OCI-LY3 (cell line): Measurements from ENCODE around the gene GPR37.

ENCODE experiments used
- H2AFZ ChIP-seq: fragments of 200-600, 300-600 bp; shearing (Covaris generic); 2 replicates; pipeline ENCODE4 v1.6.0; 2014; ENCODE audit warnings: antibody characterized with exemption, low read depth, low read length
- H3K27ac ChIP-seq: fragments of 200-600, 300-600 bp; sonication (generic); 2 replicates; pipeline ENCODE4 v1.5.1; 2014; ENCODE audit warnings: mild to moderate bottlenecking, low read length, moderate library complexity, mixed read lengths
- H3K27me3 ChIP-seq: fragments of 200-600, 300-600 bp; sonication (generic); 2 replicates; pipeline ENCODE4 v1.6.1; 2014; ENCODE audit warnings: low read depth, low read length, mixed read lengths
- H3K36me3 ChIP-seq: fragments of 200-600, 300-600 bp; sonication (generic); replicated peaks from 2 replicates; pipeline ENCODE3; 2014; ENCODE audit warnings: low read depth, low read length, mixed read lengths
- H3K4me1 ChIP-seq: fragments of 300-600, 200-600 bp; sonication (generic); 2 replicates; pipeline ENCODE4 v1.6.1; 2014; ENCODE audit warnings: low read length, mixed read lengths
- H3K4me2 ChIP-seq: fragments of 200-600, 300-600 bp; sonication (generic); 2 replicates; pipeline ENCODE4 v1.6.1; 2014; ENCODE audit warnings: low read length, mixed read lengths
- H3K4me3 ChIP-seq: fragments of 300-600, 200-600 bp; sonication (generic); 2 replicates; pipeline ENCODE4 v1.5.1; 2014; ENCODE audit warnings: antibody characterized with exemption, mild to moderate bottlenecking, low read length, moderate library complexity
- H3K79me2 ChIP-seq: fragments of 300-600, 200-600 bp; shearing (Covaris generic); 2 replicates; pipeline ENCODE4 v1.6.1; 2014; ENCODE audit warnings: mild to moderate bottlenecking, low read length, mixed read lengths
- H3K9ac ChIP-seq: fragments of 300-600, 200-600 bp; shearing (Covaris generic); 2 replicates; pipeline ENCODE4 v1.6.0; 2014; ENCODE audit warnings: mild to moderate bottlenecking, low read length, moderate library complexity
- H3K9me3 ChIP-seq: fragments of 200-600, 300-600 bp; shearing (Covaris generic); 2 replicates; pipeline ENCODE4 v1.6.1; 2014; ENCODE audit warnings: low read length, mixed read lengths; ENCODE audit not compliant: insufficient read depth
- H4K20me1 ChIP-seq: fragments of 200-600, 300-600 bp; sonication (generic); 2 replicates; pipeline ENCODE4 v1.6.1; 2016; ENCODE audit warnings: low read length, mixed read lengths; ENCODE audit not compliant: insufficient read depth
- CTCF ChIP-seq: fragments of 200-600, 300-600 bp; sonication (generic); IDR thresholded peaks from 2 replicates; pipeline ENCODE4 v1.5.1; 2014; ENCODE audit warnings: antibody characterized with exemption, low read length, low read depth
- EZH2phosphoT487 ChIP-seq: fragments of 200-600 bp; shearing (Covaris generic); IDR thresholded peaks from 2 replicates; pipeline ENCODE4 v1.6.1; 2018; ENCODE audit warnings: antibody characterized with exemption, mixed run types, low read depth

The GPR37 gene

GRCh38 chr7:124769136-124769535 lies 3.5 kb upstream of the GPR37 start:
- no peaks in the 10 kb centered on the region for H3K27me3 ChIP-seq
- no peaks in the 10 kb centered on the region for H3K36me3 ChIP-seq
- TF ChIP-seq EZH2phosphoT487: no peak
- TF ChIP-seq CTCF: no peak
- H3K9me3 ChIP-seq: no peaks in the 10 kb centered on the region
- no peak overlapping the region for H3K27ac ChIP-seq
- H2AFZ ChIP-seq: no peak overlapping the region
- H3K4me3 ChIP-seq: no peak overlapping the region
- no peaks in the 10 kb centered on the region for H4K20me1 ChIP-seq
- H3K79me2 ChIP-seq: no peaks in the 10 kb centered on the region
- no peak overlapping the region for H3K9ac ChIP-seq
- peaks cover 12% of the 10 kb centered on the region; the same call in 1 of the 2 replicates for H3K4me1 ChIP-seq
- H3K4me2 ChIP-seq: no peak overlapping the region

DNA sequence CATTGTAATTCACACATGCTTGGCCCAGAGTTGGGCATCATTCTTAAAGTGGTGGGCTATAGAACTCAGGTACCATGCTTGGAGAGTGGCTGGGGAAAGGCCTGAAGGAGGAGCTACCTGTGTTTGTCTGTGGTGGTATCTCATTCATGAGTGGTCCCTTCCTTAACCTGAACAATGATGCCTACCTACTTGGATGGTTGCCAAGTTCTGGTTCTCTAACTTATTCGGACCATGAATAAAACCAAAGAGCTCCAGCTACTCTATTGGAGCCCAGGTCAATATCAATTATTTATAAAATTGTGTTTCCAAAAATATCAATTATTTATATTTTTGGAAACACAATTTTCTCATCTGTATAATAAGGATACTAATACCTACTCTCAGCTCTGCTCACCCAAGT lies 2.9 kb upstream of the GPR37 start:
- H3K36me3 ChIP-seq: no peaks in the 10 kb centered on the region
- TF ChIP-seq EZH2phosphoT487 (no peak), CTCF (no peak)
- H3K79me2 ChIP-seq: no peaks in the 10 kb centered on the region
- no peaks in the 10 kb centered on the region for H3K27me3 ChIP-seq
- no peak overlapping the region for H3K4me2 ChIP-seq
- peaks cover 8% of the 10 kb centered on the region; the same call in 1 of the 2 replicates for H3K4me1 ChIP-seq
- H4K20me1 ChIP-seq: no peaks in the 10 kb centered on the region
- H2AFZ ChIP-seq: no peak overlapping the region
- no peak overlapping the region for H3K9ac ChIP-seq
- H3K27ac ChIP-seq: no peak overlapping the region
- no peak overlapping the region for H3K4me3 ChIP-seq
- no peaks in the 10 kb centered on the region for H3K9me3 ChIP-seq

- Histone ChIP-seq H3K4me1 (no peaks in the 10 kb centered on the region), H3K4me3 (no peak overlapping the region), H2AFZ (no peak overlapping the region), H4K20me1 (no peaks in the 10 kb centered on the region), H3K36me3 (no peaks in the 10 kb centered on the region), H3K79me2 (no peaks in the 10 kb centered on the region), H3K4me2 (no peak overlapping the region), H3K27ac (no peak overlapping the region), H3K27me3 (no peaks in the 10 kb centered on the region), H3K9ac (no peak overlapping the region), H3K9me3 (no peaks in the 10 kb centered on the region)
- TF ChIP-seq CTCF: no peak
- TF ChIP-seq EZH2phosphoT487: no peak
Observed at GRCh38 chr7:124764847-124765400, 668 bp downstream of the GPR37 start.

DNA sequence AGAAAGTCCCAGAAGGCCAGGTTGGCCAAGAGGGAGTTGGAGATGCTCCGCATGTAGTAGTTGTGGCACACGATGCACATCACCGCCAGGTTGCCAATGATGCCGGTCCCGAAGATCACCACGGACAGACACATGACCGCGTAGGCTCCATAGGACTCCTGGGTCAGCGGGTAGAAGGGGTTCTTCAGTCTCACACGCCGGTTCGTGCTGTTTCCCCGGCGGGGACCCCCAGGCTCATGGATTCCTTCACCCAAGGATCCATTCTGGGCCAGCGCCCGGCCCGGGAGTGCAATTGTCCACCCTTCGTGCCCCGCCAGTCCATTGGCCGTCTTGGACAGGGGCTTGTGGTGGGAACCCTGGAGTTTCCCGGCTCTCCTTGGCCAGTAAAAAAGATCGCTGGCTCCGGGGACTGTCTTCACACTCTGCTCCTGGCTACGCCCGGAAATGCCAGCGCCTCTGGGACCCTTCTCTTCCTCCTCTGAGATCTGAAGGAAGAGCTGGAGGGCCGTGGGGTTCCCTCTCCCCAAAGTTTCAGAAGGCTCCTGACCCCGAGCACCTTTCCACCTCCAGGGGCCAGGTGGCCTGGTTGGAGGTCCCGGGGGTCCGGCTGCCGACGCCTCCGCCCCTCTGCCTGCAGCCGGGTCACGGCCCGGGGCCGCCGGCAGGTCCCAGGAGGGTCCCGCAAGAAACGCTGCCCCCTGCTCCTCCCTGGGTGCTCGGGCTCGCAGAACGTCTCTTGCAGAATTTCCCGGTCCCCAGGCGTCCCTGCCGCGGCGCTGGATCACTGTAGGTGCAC lies 1.3 kb downstream of the GPR37 start:
- Histone ChIP-seq H3K27me3 (no peaks in the 10 kb centered on the region), H4K20me1 (no peaks in the 10 kb centered on the region), H3K36me3 (no peaks in the 10 kb centered on the region), H3K79me2 (no peaks in the 10 kb centered on the region), H3K27ac (no peak overlapping the region), H3K9me3 (no peaks in the 10 kb centered on the region), H3K9ac (no peak overlapping the region), H3K4me2 (no peak overlapping the region), H3K4me1 (no peaks in the 10 kb centered on the region), H3K4me3 (no peak overlapping the region), H2AFZ (no peak overlapping the region)
- TF ChIP-seq CTCF (no peak), EZH2phosphoT487 (no peak)
